GM19395 (cell line): ENCODE measurements around the gene AUP1.

Experiments used
- ATAC-seq: cut with Tn5 transposase; IDR thresholded peaks from one replicate; pipeline ENCODE4 v1.9.1; 2021; ENCODE audit warnings: mild to moderate bottlenecking, moderate library complexity; ENCODE audit not compliant: unreplicated experiment

AUP1 gene

GRCh38 chr2:74537140-74537539 lies 7.6 kb upstream of the AUP1 start:
- ATAC-seq: no peak

- ATAC-seq: no peak
These were observed 6.9 kb upstream of the AUP1 start for GRCh38 chr2:74536166-74536950.

- no peak for ATAC-seq
These were observed 6.0 kb upstream of the AUP1 start for GRCh38 chr2:74535440-74535965.

GRCh38 chr2:74534411-74534810 lies 4.9 kb upstream of the AUP1 start:
- no peak for ATAC-seq

- no peak for ATAC-seq
These were observed 4.0 kb upstream of the AUP1 start for GRCh38 chr2:74533464-74533863.

- ATAC-seq: no peak
These were observed 2.7 kb upstream of the AUP1 start for GRCh38 chr2:74532222-74532621.

GRCh38 chr2:74531666-74532065 lies 2.2 kb upstream of the AUP1 start:
- no peak for ATAC-seq

- peak; percentile 41 for ATAC-seq
These were observed 1.0 kb upstream of the AUP1 start for GRCh38 chr2:74530239-74531187.

- ATAC-seq: peak; percentile 15
These were observed 728 bp downstream of the AUP1 start for GRCh38 chr2:74528600-74529356.

GRCh38 chr2:74527741-74528140 lies 1.8 kb downstream of the AUP1 start:
- ATAC-seq: no peak

GRCh38 chr2:74526649-74527230 lies 2.8 kb downstream of the AUP1 start:
- no peak for ATAC-seq

GRCh38 chr2:74525717-74526648 lies 3.5 kb downstream of the AUP1 start, which contains the start of gene DQX1:
TSS of gene DQX1 (minus strand) at chr2:74526231. CDS start at chr2:74525729, 502 bp downstream.
- no peak for ATAC-seq

GRCh38 chr2:74524955-74525716 lies 4.4 kb downstream of the AUP1 start:
- no peak for ATAC-seq

GRCh38 chr2:74524005-74524404 lies 5.5 kb downstream of the AUP1 start:
- ATAC-seq: no peak

GRCh38 chr2:74522516-74522915 lies 7.0 kb downstream of the AUP1 start:
- no peak for ATAC-seq

- no peak for ATAC-seq
These were observed 12.9 kb downstream of the AUP1 start for GRCh38 chr2:74516650-74517049.

GRCh38 chr2:74515981-74516633 lies 13.4 kb downstream of the AUP1 start:
- ATAC-seq: peak; percentile 72
